Measurements from ENCODE around the gene NAPEPLD.
"Not testable (repeated sequence)": the region's sequence is repeated elsewhere in the genome, so short reads cannot be mapped to it uniquely, and the experiment has no call there.

The NAPEPLD gene

DNA sequence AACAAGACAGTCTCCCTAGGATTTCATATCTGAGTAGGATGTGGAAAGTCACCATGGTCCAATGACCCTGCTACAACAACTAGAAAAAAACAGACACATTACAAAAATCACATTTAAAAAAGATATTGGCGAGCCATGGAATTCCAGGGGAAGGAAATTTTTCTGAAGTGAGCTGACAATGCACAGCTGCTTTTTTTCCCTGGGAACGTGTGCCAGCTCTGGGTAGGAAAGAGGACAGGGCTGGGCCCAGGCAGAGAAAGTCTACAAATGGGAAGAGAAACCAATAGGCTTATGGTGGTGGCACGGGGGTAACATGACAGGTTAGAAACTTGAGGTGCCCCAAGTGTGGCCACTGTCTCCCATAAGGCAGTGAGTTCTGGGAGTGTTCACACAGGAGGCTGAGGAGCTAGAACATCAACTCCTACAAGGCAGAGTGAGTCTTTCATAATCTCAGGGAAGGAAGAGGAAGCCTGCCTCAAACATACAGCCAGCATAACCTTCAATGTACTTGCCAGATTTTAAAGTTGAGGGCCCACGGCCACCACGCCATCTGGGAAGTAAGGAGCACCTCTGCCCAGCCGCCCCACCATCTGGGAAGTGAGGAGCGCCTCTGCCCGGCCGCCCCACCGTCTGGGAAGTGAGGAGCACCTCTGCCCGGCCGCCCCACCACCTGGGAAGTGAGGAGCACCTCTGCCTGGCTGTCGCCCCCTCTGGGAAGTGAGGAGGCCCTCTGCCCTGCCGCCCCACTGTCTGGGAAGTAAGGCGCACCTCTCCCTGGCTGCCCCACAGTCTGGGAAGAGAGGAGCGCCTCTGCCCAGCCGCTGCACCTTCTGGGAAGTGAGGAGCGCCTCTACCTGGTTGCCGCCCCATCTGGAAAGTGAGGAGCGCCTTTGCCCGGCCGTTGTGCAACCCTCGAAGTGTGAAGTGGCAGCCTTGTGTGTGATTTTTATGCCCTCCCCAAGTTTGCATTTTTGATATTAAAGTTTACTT is 80.2 kb downstream of the NAPEPLD start:
- no peak for DNase-seq (ENCODE audit: low read depth, low spot score)

DNA sequence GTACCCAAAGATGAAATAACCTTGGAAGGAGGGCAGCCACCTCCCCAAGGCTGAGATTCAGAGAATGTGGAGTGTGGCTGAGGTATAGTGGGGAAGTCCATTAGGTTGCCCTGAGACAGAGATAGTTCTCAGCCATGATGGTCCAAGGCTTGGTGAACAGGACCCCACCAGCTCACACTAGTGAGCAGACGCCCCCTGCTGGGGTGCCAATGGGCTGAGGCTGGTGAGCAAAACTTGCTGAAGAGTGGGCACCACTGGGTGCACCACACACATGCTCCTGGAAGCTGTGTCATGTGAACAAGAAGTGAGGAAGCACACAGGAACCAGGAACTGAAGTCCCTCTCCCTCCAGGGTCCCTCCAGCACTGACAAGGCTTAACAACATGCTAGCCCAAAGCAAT is 83.2 kb downstream of the NAPEPLD start:
- peak; percentile 15 for DNase-seq (ENCODE audit: low read depth, low spot score)

DNA sequence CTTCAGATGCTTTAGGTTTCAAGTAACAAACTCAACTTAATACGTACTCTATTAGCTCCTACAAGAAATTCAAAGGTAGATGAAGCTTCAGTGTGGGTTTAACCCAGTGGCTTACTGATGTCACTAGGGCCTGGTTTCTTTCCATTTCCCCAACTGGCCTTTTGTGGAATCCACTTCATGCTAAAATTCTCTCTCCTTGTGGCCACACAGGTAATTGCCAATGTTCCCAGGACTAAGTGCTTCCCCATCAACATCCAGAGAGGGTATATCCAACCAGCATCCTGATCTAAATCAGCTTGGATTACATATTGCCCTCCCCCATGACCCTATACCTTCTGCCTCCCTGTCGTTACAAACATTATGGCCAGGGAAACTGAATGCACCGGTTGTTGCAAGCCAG is 85.0 kb downstream of the NAPEPLD start:
- no peak for DNase-seq (ENCODE audit: low read depth, low spot score)

DNA sequence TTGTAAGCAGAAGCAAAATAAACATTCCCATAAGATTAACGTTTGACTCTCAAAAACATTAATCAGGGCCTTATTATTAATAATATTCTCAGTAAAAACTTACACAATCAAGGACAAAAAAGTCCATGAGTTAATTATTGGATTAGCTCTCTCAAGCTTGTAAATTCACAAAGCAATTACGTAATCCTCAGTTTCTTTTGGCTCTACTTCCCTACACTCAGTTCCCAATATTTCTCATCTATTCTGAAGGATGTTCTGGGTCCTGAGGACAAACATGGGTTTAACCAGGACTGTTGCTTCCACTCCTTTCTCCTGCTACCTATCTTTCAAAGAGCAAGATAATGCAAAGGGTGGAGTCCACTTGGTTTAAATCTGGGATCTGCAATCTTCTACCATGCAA is 89.4 kb downstream of the NAPEPLD start:
- DNase-seq (ENCODE audit: low read depth, low spot score): no peak

DNA sequence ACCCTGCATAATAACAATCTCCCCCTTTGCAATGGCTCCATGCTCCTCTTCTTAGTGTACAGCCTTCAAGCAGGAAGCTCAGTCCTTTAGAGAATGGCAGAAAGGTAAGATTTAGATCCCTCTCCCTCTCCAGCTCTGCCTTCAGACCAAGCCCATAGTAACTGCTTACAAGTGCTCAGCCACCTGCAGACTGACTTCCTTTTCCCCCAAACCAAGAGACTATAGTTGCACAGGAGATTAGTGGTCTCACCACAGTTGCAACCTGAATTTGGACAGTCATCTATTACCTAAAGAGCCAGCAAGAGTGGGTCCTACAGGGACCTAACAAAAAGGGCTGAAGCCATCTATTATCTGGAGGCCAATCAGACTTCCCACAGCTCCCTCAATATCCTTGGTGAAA is 90.8 kb downstream of the NAPEPLD start:
- no peak for DNase-seq (ENCODE audit: low read depth, low spot score)

DNA sequence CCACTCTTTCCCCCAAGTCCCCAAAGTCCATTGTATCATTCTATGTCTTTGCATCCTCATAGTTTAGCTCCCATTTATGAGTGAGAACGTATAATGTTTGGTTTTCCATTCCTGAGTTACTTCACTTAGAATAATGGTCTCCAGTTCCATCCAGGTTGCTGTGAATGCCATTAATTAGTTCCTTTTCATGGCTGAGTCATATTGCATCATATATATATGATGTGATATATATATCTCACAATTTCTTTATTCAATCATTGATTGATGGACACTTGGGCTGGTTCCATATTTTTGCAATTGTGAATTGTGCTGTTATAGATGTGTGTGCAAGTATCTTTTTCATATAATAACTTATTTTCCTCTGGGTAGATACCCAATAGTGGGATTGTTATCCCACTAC is 92.9 kb downstream of the NAPEPLD start:
- DNase-seq (ENCODE audit: low read depth, low spot score): not testable (repeated sequence)

DNA sequence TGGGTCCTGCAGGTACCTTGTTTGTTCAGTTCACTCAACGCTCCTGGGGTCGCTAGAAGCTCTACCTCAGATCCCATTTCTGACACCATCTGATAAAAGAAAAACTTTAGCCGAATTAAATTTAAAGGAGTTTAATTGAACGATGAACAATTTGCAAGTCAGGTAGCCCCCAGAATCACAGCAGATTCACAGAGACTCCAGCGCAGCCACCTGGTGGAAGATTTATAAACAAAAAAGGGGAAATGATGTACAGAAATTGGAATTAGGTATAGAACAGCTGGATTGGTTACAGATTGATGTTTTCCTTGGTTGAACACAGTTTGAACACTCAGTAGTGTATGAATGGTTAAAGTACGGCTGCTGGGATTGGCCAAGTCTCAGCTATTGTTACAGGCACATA is 97.4 kb downstream of the NAPEPLD start:
- DNase-seq (ENCODE audit: low read depth, low spot score): no peak

Data from astrocyte of the hippocampus (primary cell).